MG63 (cell line): ENCODE measurements around the gene RNF187. TPM values are rescaled to one million over a fixed set of nuclear protein-coding genes. Genes with fewer than 3 reads are reported as not detected.
"Not testable (repeated sequence)": the region's sequence is repeated elsewhere in the genome, so short reads cannot be mapped to it uniquely, and the experiment has no call there.

ENCODE experiments used
- DNase-seq: peaks from one replicate; pipeline ENCODE4 v3.0.0-alpha.2; 2020
- H3K27me3 ChIP-seq: fragments of 250-450 bp; sonication (Bioruptor Pico); 2 replicates; pipeline ENCODE4 v1.5.1; 2020; ENCODE audit warnings: mild to moderate bottlenecking, moderate library complexity
- H3K36me3 ChIP-seq: fragments of 250-450 bp; sonication (Bioruptor Pico); 2 replicates; pipeline ENCODE4 v1.5.1; 2020; ENCODE audit warnings: mild to moderate bottlenecking, moderate library complexity
- H3K4me3 ChIP-seq: fragments of 250-450 bp; sonication (Bioruptor Pico); 2 replicates; pipeline ENCODE4 v1.5.1; 2020; ENCODE audit warnings: mild to moderate bottlenecking, moderate library complexity
- H3K9me3 ChIP-seq: fragments of 250-450 bp; sonication (Bioruptor Pico); 2 replicates; pipeline ENCODE4 v1.5.1; 2020; ENCODE audit warnings: mild to moderate bottlenecking, moderate library complexity
- total RNA-seq: library from RNA; depleted of rRNA; stranded (reverse); fragments of >200 nt; shearing (Covaris generic); gene quantifications from 2 replicates; pipeline ENCODE4 v1.2.3, GENCODE V29; 2014; ENCODE audit warnings: low replicate concordance

RNF187 gene
- total RNA-seq, 1 experiment from 2014 or later: 133 TPM

DNA sequence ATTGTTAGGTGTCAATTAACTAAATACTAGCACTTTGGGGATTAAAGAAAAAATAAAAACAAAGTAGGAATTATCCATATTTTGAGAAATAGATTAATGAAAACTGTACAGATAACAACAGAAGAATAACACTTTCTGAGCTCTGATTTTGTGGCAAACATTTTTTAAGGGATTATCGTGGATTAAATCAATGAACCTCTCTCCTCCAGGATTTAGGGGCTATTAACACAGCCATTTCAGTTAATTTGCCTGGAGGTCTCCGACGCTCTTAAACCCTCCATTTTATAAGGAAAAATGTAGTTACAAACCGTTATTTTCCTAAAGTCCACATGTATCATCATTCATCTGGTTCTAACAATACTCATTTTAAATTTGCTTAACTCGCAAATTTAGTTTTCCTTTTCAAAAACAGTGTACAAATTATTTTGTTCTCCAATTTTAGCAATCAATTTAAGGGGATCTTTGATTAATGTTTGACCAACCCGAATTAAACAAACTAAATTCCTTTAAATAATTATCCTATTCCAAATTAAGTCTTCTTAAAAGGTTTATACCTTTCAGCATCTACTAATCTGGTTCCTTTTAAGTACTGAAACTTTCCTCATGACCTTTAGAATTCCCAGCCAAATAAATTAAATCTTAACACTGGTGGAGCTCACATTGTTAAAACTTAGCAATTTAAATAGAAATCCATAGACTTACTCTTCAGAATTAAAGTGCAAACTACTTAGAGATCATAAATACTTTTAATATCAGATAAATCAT, 30.7 kb upstream of the RNF187 start:
- Histone ChIP-seq H3K36me3 (peaks cover 9% of the 10 kb centered on the region; the same call in 1 of the 2 replicates), H3K27me3 (no peaks in the 10 kb centered on the region; the same call in 1 of the 2 replicates), H3K9me3 (no peaks in the 10 kb centered on the region), H3K4me3 (peak overlapping the region; percentile 90)
- no peak for DNase-seq

DNA sequence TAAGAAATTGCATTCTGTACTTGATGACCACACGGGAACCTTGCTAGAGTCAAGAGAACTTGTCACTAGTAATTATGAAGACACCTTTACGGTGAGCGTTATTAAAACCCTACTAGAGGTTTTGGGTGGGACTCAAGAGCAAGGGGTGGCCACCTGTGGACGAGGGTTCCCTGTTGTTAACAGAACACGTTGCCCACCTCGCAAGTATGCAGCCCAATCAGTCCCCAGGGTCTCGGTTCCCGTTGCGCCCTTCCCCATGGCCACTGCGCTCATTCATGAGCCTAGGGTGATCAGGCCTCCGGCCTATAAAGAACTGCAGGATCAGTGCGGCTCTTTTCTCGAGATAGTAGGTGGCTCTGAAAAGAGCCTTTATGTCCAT, 30.2 kb upstream of the RNF187 start:
- peak overlapping the region; percentile 90 for H3K4me3 ChIP-seq
- no peaks in the 10 kb centered on the region; the same call in 1 of the 2 replicates for H3K27me3 ChIP-seq
- peaks cover 9% of the 10 kb centered on the region; the same call in 1 of the 2 replicates for H3K36me3 ChIP-seq
- H3K9me3 ChIP-seq: no peaks in the 10 kb centered on the region
- DNase-seq: no peak

DNA sequence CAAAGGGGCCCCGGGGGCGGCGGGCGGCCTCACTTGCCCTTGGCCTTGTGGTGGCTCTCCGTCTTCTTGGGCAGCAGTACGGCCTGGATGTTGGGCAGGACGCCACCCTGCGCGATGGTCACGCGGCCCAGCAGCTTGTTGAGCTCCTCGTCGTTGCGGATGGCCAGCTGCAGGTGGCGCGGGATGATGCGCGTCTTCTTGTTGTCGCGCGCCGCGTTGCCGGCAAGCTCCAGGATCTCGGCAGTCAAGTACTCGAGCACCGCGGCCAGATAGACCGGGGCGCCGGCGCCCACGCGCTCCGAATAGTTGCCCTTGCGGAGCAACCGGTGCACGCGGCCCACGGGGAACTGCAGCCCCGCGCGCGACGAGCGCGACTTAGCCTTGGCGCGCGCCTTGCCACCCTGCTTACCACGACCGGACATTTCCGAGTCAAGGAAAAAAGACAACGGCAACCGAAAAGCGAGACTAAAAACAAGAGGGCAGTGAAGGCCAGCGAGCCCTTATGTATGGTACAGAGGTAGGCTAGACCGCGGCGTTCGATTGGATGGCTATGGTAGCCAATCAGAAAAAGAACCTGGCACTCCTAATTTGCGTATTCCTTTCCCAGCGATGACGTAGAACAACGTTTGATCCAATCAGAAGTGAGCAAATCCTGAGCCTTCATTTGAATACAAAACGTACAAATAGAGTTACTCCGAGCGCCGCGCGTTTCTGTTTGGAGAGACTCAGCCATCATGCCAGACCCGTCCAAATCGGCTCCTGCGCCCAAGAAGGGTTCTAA, 29.6 kb upstream of the RNF187 start:
- Histone ChIP-seq H3K27me3 (no peaks in the 10 kb centered on the region; the same call in 1 of the 2 replicates), H3K9me3 (no peaks in the 10 kb centered on the region), H3K36me3 (peaks cover 9% of the 10 kb centered on the region; the same call in 1 of the 2 replicates), H3K4me3 (peak overlapping the region; percentile 90)
- peak; percentile 94 for DNase-seq

DNA sequence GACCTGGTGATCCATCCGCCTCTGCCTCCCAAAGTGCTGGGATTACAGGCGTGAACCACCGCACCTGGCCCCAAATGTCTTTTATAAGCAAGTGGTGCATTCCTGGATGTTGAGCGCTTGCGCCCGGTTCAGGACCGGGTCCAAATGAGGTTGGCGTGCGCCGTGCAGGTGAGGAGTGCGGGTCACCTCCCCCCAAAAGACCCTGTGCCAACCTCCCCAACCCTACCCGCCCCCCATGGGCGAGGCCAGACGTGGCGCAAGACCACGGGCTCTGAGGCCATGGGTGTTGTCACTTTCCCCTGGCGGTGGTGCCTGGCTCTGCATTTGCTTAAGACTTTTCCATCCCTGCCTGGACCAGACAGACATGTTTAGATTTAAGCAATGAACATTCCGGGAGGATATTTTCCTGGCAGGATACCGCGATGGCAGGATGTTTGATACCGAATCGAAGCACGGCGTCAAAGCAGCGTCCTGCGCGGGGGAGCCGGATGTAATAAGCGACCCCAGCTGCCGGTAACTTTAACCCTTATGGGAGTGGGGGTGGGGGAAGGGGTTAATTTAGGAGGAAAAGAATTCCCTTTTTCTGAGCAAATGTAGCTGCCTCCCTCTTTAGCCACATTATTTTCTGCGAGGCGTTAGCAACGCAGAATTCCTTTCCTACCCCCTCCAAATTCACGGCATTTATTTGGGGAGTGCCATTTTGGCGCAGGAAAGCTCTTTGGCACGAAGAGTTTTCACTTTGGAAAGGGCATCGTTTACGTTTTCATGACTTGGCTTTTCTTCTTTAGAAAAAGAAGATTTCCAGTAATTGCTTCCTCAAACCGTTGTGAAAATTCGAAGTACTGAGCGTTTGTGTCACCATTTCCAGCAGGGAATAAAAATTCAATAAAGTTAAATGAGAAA, 27.8 kb upstream of the RNF187 start:
- Histone ChIP-seq H3K4me3 (peak overlapping the region; percentile 90), H3K36me3 (peaks cover 6% of the 10 kb centered on the region; the same call in 1 of the 2 replicates), H3K9me3 (no peaks in the 10 kb centered on the region), H3K27me3 (peaks cover 7% of the 10 kb centered on the region)
- DNase-seq: peak; percentile 84

DNA sequence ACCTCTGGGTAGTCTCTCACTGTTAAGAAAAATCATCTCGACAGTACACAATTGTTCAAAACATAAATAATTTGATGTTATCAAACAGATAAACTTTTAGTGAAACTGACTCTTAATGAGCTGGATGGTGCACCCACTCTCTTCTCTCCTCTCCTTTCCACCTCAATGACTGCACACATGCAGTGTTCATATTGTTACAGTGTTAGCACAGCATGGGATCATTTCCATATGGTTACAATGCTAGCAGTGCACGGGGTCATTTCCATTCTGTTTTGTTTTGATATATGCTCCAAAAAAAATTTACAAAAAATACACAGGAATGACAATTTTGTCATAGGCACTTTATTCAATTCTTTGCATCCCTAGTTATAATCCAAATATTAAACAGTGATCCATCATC, 26.4 kb upstream of the RNF187 start:
- DNase-seq: no peak
- no peaks in the 10 kb centered on the region for H3K36me3 ChIP-seq
- H3K9me3 ChIP-seq: no peaks in the 10 kb centered on the region
- no peak overlapping the region for H3K4me3 ChIP-seq
- peaks cover 22% of the 10 kb centered on the region for H3K27me3 ChIP-seq

DNA sequence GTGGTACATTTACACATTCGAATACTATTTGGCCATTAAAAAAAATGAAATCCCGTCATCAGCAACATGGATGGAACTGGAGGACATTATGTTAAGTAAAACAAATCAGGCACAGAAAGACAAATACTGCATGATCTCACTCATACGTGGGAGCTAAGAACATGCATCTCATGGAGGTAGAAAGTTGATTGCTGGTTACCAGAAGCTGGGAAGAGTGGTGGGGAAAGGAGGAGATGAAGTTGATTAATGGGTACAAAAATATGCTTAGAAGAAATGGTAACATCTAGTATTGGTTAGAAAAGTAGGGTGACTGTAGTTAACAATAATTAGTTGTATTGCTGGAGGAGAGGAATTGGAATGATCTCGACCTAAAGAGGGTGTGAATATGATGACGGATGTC, 24.6 kb upstream of the RNF187 start:
- Histone ChIP-seq H3K36me3 (no peaks in the 10 kb centered on the region), H3K4me3 (no peak overlapping the region), H3K27me3 (peaks cover 31% of the 10 kb centered on the region), H3K9me3 (no peaks in the 10 kb centered on the region)
- no peak for DNase-seq

DNA sequence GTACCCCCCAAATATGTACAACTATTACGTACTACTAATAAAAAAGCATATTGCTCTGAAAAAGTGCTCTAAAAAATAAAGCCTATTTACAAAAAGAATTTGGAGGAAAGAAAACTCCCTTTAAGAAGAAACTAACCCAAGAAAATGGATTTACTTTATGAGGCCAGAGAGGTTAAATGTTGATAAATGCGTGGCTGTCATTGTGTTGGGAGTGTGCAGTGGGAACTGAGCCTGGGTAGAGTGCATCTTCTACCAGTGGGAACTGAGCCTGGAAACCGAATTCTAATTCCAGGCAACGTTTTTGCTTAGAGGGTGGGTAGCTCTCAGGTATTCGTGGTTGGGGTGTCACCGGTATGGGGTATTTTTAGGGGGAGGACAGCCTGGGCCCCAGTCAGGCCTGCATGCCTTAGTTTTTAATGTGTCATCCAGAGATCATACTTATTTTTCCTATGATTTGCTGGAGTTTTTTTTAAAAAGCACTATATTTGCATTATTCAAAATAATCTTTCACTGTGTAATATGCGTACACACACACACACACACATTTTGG, 24.1 kb upstream of the RNF187 start:
- Histone ChIP-seq H3K9me3 (no peaks in the 10 kb centered on the region), H3K4me3 (peak overlapping the region; percentile 46), H3K27me3 (peaks cover 31% of the 10 kb centered on the region), H3K36me3 (no peaks in the 10 kb centered on the region)
- no peak for DNase-seq

DNA sequence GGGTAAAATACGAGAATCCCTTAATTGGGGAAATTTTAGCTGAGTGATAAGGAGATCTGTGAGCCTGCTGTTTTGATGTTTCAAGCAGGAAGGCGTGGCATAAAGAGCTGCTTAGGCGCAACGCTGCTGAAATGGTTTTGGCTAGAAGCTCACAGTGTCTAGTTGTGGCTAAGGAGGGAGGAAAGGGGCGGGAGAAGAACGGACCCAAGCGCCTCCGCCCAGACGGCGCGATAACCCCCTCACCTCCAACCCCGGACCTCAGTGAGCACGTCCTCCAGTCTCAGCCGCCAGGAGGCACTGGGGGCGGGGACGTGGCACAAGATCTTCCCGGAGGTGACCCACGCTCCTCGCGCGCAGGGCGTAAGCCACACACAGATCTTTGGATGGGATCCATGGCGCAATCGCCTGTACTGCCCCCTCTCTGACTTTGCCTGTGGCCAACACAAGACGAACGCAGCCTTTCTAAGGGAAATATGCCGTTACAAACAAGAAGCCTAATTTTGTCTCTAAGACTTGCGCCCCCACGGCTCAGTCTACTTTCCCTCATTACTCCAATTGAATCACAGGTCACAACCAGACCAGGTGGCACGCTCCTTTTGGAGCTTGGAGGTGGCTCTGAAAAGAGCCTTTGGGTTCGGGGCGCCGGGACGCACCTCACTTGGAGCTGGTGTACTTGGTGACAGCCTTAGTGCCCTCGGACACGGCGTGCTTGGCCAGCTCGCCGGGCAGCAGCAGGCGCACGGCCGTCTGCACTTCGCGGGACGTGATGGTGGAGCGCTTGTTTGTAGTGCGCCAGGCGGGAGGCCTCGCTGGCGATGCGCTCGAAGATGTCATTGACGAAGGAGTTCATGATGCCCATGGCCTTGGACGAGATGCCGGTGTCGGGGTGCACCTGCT, 23.4 kb upstream of the RNF187 start:
- Histone ChIP-seq H3K27me3 (peaks cover 31% of the 10 kb centered on the region), H3K36me3 (no peaks in the 10 kb centered on the region), H3K4me3 (peak overlapping the region; percentile 46), H3K9me3 (no peaks in the 10 kb centered on the region)
- DNase-seq: peak; percentile 61

DNA sequence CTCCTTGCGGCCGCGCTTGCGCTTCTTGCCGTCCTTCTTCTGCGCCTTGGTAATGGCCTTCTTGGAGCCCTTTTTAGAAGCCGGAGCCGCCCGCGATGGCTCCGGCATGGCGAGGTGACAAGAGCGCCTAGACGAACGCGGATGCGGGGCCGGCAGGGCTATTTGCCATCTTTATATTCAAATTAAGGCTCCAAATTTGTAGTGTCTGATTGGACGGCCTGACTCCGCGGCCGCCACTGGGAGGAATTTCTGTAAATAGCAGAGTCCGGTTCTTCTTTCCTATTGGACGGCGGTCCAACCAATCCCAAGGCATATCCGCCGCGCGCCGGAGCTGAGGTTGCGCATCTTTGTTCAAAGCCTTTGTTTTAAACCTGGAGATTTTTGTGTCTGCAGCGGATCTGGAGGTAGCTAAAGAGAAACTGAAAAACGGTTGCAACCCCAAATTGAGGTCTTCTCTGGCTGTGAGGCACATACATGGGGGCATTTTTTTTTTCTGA, 22.6 kb upstream of the RNF187 start:
- no peaks in the 10 kb centered on the region for H3K9me3 ChIP-seq
- DNase-seq: peak; percentile 67
- H3K27me3 ChIP-seq: peaks cover 31% of the 10 kb centered on the region
- H3K4me3 ChIP-seq: peak overlapping the region; percentile 46
- H3K36me3 ChIP-seq: no peaks in the 10 kb centered on the region

DNA sequence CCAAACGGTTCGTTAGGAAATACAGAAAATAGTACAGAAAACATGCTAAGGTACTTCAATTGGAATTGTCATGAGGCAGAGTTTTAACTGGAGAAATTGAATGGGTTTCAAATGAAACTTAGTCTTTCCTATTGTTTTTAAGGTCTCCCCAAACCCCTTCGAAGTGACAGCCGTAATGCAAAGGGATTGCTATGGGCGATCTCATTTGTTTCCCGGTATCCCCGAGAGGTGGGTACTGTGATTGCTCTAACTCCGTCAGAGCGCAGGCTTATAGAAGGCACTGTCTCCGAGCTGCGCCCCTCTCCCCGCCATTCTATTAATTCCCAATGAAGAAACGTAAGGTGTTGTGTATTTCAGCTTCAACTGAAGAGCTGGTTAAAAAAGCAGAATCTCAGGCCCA, 22.0 kb upstream of the RNF187 start:
- Histone ChIP-seq H3K36me3 (no peaks in the 10 kb centered on the region), H3K27me3 (peaks cover 31% of the 10 kb centered on the region), H3K9me3 (no peaks in the 10 kb centered on the region), H3K4me3 (no peak overlapping the region)
- no peak for DNase-seq

DNA sequence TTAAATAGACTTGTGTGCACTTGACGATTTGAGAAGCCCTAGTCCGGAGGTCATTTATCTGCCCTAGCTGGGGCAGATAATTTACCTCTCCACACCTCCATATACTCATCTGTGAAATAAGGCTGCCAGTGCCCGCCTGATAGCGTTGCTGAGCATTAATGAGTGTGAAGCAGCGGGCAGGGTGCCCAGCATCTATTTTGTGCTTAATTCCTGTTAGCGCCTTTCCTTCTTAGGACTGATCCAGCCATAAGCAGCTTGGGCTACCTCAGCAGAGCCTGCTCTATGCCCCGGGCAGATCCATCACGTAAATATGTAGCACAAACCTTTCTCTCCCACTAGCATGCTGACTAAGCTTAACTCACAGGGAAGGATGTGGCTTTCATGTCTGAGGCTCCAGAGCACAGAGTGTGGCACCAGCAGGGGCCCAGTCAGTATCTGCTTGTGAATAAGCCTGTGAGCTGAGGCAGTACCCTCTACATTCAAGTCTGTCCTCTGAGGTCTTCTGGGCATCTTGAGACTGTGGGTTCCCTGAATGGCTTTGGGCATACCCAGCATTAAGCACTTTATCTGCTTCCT, 21.5 kb upstream of the RNF187 start:
- Histone ChIP-seq H3K9me3 (no peaks in the 10 kb centered on the region), H3K4me3 (no peak overlapping the region), H3K36me3 (no peaks in the 10 kb centered on the region), H3K27me3 (peaks cover 31% of the 10 kb centered on the region)
- DNase-seq: no peak

DNA sequence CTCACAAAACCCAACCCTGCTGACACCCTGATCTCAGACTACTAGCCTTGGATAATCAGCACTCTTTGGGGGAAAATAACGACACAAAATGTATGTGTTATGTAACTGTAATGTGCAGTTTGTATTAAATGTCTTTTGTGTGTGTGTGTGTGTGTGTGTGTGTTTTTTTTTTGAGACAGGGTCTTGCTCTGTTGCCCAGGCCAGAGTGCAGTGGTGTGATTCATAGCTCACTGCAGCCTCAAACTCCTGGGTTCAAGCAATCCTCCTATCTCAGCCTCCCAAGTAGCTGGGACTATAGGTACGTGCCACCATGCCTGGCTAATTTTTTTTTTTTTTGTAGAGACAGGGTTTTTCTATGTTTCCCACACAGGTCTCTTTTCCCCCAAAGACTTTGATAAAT, 19.0 kb upstream of the RNF187 start:
- not testable (repeated sequence) for DNase-seq, H3K9me3 ChIP-seq, H3K36me3 ChIP-seq, H3K4me3 ChIP-seq
- H3K27me3 ChIP-seq: peaks cover 31% of the 10 kb centered on the region

DNA sequence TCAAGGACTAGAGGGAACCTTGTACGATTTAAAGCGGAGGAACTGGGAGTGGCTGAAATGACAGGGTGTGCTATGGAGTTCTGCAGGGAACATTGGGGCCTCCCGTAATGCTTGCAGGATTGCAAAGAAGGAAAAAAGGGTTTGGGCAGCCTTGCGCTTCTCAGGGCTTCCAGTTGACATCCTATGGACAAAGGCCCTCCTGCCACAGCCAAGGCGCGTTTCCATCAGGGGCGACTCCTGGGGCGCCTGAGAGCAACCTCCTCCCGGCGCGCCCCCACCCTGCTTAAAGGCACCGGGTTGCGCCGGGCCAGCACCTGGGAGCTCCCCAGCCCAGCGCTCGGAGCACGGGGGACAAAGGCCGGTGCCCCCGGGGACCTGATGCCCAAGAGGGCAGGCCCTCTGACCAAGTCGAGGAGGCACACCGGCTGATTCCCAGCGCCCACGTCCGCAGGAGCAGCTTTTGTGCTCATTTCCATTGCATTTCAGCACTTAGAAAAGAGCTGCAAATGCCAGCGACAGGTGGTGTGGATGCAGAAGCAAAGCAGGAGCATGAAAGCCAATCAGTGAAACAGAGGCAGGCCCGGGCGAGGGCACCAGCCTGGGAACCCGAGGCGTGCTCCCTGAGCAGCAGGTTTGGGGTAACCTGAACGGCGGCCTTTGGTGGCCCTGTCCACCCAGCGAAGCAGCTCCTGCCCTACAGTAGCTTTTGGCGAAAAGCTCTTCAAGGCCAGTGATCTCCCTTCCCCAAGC, 17.6 kb upstream of the RNF187 start:
- no peaks in the 10 kb centered on the region for H3K36me3 ChIP-seq
- H3K27me3 ChIP-seq: peaks cover 22% of the 10 kb centered on the region
- DNase-seq: no peak
- no peak overlapping the region for H3K4me3 ChIP-seq
- H3K9me3 ChIP-seq: no peaks in the 10 kb centered on the region

DNA sequence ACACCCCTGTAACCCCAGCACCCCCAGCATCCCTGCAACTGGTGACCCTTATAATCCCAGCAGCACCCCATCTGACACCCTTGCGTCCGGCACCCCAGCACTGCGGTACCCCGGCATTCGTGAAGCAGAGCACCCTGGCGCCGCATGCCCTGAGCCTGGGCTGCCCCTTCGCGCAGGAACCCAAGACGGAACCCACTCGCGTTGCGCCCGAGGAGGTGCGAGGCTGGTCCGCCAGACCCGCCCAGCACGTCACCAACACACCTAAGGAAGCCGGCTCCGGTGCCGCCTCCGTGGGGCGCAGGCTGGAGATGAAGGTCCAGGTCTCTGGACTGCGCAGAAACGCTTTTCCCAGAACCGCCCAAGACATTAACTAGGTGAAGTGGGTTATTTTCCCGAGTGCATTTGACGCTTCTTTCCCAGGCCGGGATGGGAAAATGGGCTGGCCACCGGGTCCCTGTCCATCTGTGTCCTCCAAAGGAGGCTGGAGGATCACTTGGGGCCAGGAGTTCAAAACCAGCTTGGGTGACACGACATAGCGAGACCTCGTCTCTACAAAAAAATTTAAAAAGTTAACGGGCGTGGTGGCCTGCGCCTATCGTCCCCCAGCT, 15.9 kb upstream of the RNF187 start:
- H3K4me3 ChIP-seq: no peak overlapping the region
- H3K36me3 ChIP-seq: no peaks in the 10 kb centered on the region
- no peaks in the 10 kb centered on the region for H3K9me3 ChIP-seq
- peaks cover 5% of the 10 kb centered on the region for H3K27me3 ChIP-seq
- no peak for DNase-seq
